ENCODE results near the gene WDR7. TPM values are rescaled to one million over a fixed set of nuclear protein-coding genes. Genes with fewer than 3 reads are reported as not detected.

Gene WDR7
- polyA plus RNA-seq, 3 donors: 10.5 to 14.1 (median 12.5) TPM

- DNase-seq (ENCODE audit: extremely low read depth in 1 of 11, low read depth in 9 of 11, low spot score in 4 of 11): no peak
These were observed 58.3 kb downstream of the WDR7 start for GRCh38 chr18:56709463-56709862.

- DNase-seq (ENCODE audit: extremely low read depth in 1 of 11, low read depth in 9 of 11, low spot score in 4 of 11): no peak
These were observed 60.7 kb downstream of the WDR7 start for GRCh38 chr18:56711708-56712445.

- DNase-seq (ENCODE audit: extremely low read depth in 1 of 11, low read depth in 9 of 11, low spot score in 4 of 11): no peak
These were observed 61.6 kb downstream of the WDR7 start for GRCh38 chr18:56712761-56713160.

- no peak for DNase-seq (ENCODE audit: extremely low read depth in 1 of 11, low read depth in 9 of 11, low spot score in 4 of 11)
These were observed 64.0 kb downstream of the WDR7 start for GRCh38 chr18:56715121-56715520.

- no peak for DNase-seq (ENCODE audit: extremely low read depth in 1 of 11, low read depth in 9 of 11, low spot score in 4 of 11)
These were observed 65.6 kb downstream of the WDR7 start for GRCh38 chr18:56716692-56717146.

- no peak for DNase-seq (ENCODE audit: extremely low read depth in 1 of 11, low read depth in 9 of 11, low spot score in 4 of 11)
These were observed 69.9 kb downstream of the WDR7 start for GRCh38 chr18:56721031-56721430.

- no peak for DNase-seq (ENCODE audit: extremely low read depth in 1 of 11, low read depth in 9 of 11, low spot score in 4 of 11)
These were observed 70.3 kb downstream of the WDR7 start for GRCh38 chr18:56721491-56721890.

- no peak for DNase-seq (ENCODE audit: extremely low read depth in 1 of 11, low read depth in 9 of 11, low spot score in 4 of 11)
These were observed 71.4 kb downstream of the WDR7 start for GRCh38 chr18:56722518-56722917.

GRCh38 chr18:56723068-56723467 lies 71.9 kb downstream of the WDR7 start:
- DNase-seq (ENCODE audit: extremely low read depth in 1 of 11, low read depth in 9 of 11, low spot score in 4 of 11): no peak

- DNase-seq (ENCODE audit: extremely low read depth in 1 of 11, low read depth in 9 of 11, low spot score in 4 of 11): no peak
These were observed 72.5 kb downstream of the WDR7 start for GRCh38 chr18:56723706-56724105.

- DNase-seq (ENCODE audit: extremely low read depth in 1 of 11, low read depth in 9 of 11, low spot score in 4 of 11): no peak
These were observed 75.7 kb downstream of the WDR7 start for GRCh38 chr18:56726906-56727305.

GRCh38 chr18:56727399-56727798 lies 76.2 kb downstream of the WDR7 start:
- DNase-seq (ENCODE audit: extremely low read depth in 1 of 11, low read depth in 9 of 11, low spot score in 4 of 11): no peak

GRCh38 chr18:56728741-56729140 lies 77.6 kb downstream of the WDR7 start:
- no peak for DNase-seq (ENCODE audit: extremely low read depth in 1 of 11, low read depth in 9 of 11, low spot score in 4 of 11)

- DNase-seq (ENCODE audit: extremely low read depth in 1 of 11, low read depth in 9 of 11, low spot score in 4 of 11): no peak
These were observed 87.0 kb downstream of the WDR7 start for GRCh38 chr18:56738184-56738583.

- DNase-seq (ENCODE audit: extremely low read depth in 1 of 11, low read depth in 9 of 11, low spot score in 4 of 11): no peak
These were observed 88.6 kb downstream of the WDR7 start for GRCh38 chr18:56739731-56740130.

GRCh38 chr18:56740645-56741044 lies 89.5 kb downstream of the WDR7 start:
- DNase-seq (ENCODE audit: extremely low read depth in 1 of 11, low read depth in 9 of 11, low spot score in 4 of 11): no peak

GRCh38 chr18:56741685-56742084 lies 90.5 kb downstream of the WDR7 start:
- DNase-seq (ENCODE audit: extremely low read depth in 1 of 11, low read depth in 9 of 11, low spot score in 4 of 11): no peak

- DNase-seq (ENCODE audit: extremely low read depth in 1 of 11, low read depth in 9 of 11, low spot score in 4 of 11): no peak
These were observed 92.0 kb downstream of the WDR7 start for GRCh38 chr18:56743115-56743514.

- no peak for DNase-seq (ENCODE audit: extremely low read depth in 1 of 11, low read depth in 9 of 11, low spot score in 4 of 11)
These were observed 96.0 kb downstream of the WDR7 start for GRCh38 chr18:56747032-56747658.

GRCh38 chr18:56747857-56748256 lies 96.7 kb downstream of the WDR7 start:
- DNase-seq (ENCODE audit: extremely low read depth in 1 of 11, low read depth in 9 of 11, low spot score in 4 of 11): no peak
